Mammary epithelial cell (primary cell): Measurements from ENCODE around the gene HSPA12A.

ENCODE experiments used
- CTCF ChIP-seq, 2 donors: IDR thresholded peaks in 1 of 2; conservative IDR thresholded peaks in 1 of 2; 2 replicates each; pipeline ENCODE4 v1.5.1; 2011 to 2012; ENCODE audit warnings: inconsistent platforms in 2 of 2, low read length in 2 of 2, mild to moderate bottlenecking in 2 of 2, control low read depth in 1 of 2, low read depth in 1 of 2; ENCODE audit not compliant: insufficient read depth in 1 of 2; ENCODE audit errors: extremely low read depth in 1 of 2
- EZH2 ChIP-seq: IDR thresholded peaks from 2 replicates; pipeline ENCODE4 v1.6.1; 2012; ENCODE audit warnings: low read length, inconsistent platforms, borderline replicate concordance

- TF ChIP-seq CTCF (conservative IDR thresholded peaks at IDR 0.05 in 1 of 2, IDR thresholded peaks at IDR 0.05 in 1 of 2; ENCODE audit: extremely low read depth in 1 of 2, insufficient read depth in 1 of 2, low read depth in 1 of 2, low read length in 2 of 2) (no peak), EZH2 (no peak)
These were observed 58.5 kb downstream of the HSPA12A start for GRCh38 chr10:116683821-116684220.
